Measurements from ENCODE around the gene ASB8. TPM values are rescaled to one million over a fixed set of nuclear protein-coding genes. Genes with fewer than 3 reads are reported as not detected.

Gene ASB8
- total and polyA plus RNA-seq, 9 of the 15 experiments (the other 6 are each of a cell fraction or from before 2014, with no cell fraction given), result 13.3 to 29.0 (median 19.6) TPM

DNA sequence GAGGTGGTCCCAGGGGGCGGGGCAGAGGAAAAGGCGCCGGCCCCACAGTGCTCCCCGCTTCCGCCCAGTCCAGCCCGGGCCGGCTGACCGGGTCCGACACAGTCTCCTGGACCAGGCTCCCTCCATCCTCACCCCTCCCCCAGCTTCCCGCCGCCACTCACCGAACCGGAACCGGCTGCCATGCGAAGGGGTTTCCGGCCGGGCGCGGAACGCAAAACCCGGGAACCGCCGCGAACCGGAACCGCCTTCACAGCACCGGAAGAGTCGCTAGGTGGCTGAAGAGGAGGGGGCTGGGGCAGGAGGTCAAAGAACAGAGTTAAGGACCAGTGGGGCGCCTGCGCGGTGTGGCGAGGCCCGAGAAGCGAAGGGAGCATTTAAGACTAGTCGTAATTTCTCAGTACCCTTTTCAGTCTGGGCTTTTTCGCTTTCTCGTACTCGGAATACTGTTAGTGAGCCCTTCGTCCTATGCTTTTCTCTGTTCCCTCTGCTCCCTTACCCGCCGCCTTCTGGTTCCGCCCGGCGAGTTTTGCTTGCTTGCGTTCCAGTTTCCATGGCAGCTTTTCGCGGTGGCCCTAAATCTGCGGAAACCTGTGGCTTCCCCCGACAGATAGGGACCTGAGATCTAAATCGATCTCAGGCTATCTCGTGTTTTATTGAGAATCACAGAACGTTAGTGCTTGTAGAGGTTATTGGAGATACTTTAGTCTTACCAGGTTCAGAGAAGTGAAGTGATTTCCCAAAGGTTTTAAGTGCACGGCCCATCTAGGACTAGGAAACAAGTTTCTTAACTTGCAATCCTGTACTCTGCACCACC, 51.2 kb downstream of the ASB8 start, which contains the start of gene SENP1 (continued):
- TF ChIP-seq BDP1 (IDR thresholded peaks at IDR 0.05; ENCODE audit: insufficient read depth, insufficient read length), result no peak
- TF ChIP-seq ATF1 (CRISPR knock-in tag; IDR thresholded peaks at IDR 0.05), result no peak
- peak; percentile 85 for TF ChIP-seq ATF1 (tag; IDR thresholded peaks at IDR 0.05)
- TF ChIP-seq, protein P1, sequence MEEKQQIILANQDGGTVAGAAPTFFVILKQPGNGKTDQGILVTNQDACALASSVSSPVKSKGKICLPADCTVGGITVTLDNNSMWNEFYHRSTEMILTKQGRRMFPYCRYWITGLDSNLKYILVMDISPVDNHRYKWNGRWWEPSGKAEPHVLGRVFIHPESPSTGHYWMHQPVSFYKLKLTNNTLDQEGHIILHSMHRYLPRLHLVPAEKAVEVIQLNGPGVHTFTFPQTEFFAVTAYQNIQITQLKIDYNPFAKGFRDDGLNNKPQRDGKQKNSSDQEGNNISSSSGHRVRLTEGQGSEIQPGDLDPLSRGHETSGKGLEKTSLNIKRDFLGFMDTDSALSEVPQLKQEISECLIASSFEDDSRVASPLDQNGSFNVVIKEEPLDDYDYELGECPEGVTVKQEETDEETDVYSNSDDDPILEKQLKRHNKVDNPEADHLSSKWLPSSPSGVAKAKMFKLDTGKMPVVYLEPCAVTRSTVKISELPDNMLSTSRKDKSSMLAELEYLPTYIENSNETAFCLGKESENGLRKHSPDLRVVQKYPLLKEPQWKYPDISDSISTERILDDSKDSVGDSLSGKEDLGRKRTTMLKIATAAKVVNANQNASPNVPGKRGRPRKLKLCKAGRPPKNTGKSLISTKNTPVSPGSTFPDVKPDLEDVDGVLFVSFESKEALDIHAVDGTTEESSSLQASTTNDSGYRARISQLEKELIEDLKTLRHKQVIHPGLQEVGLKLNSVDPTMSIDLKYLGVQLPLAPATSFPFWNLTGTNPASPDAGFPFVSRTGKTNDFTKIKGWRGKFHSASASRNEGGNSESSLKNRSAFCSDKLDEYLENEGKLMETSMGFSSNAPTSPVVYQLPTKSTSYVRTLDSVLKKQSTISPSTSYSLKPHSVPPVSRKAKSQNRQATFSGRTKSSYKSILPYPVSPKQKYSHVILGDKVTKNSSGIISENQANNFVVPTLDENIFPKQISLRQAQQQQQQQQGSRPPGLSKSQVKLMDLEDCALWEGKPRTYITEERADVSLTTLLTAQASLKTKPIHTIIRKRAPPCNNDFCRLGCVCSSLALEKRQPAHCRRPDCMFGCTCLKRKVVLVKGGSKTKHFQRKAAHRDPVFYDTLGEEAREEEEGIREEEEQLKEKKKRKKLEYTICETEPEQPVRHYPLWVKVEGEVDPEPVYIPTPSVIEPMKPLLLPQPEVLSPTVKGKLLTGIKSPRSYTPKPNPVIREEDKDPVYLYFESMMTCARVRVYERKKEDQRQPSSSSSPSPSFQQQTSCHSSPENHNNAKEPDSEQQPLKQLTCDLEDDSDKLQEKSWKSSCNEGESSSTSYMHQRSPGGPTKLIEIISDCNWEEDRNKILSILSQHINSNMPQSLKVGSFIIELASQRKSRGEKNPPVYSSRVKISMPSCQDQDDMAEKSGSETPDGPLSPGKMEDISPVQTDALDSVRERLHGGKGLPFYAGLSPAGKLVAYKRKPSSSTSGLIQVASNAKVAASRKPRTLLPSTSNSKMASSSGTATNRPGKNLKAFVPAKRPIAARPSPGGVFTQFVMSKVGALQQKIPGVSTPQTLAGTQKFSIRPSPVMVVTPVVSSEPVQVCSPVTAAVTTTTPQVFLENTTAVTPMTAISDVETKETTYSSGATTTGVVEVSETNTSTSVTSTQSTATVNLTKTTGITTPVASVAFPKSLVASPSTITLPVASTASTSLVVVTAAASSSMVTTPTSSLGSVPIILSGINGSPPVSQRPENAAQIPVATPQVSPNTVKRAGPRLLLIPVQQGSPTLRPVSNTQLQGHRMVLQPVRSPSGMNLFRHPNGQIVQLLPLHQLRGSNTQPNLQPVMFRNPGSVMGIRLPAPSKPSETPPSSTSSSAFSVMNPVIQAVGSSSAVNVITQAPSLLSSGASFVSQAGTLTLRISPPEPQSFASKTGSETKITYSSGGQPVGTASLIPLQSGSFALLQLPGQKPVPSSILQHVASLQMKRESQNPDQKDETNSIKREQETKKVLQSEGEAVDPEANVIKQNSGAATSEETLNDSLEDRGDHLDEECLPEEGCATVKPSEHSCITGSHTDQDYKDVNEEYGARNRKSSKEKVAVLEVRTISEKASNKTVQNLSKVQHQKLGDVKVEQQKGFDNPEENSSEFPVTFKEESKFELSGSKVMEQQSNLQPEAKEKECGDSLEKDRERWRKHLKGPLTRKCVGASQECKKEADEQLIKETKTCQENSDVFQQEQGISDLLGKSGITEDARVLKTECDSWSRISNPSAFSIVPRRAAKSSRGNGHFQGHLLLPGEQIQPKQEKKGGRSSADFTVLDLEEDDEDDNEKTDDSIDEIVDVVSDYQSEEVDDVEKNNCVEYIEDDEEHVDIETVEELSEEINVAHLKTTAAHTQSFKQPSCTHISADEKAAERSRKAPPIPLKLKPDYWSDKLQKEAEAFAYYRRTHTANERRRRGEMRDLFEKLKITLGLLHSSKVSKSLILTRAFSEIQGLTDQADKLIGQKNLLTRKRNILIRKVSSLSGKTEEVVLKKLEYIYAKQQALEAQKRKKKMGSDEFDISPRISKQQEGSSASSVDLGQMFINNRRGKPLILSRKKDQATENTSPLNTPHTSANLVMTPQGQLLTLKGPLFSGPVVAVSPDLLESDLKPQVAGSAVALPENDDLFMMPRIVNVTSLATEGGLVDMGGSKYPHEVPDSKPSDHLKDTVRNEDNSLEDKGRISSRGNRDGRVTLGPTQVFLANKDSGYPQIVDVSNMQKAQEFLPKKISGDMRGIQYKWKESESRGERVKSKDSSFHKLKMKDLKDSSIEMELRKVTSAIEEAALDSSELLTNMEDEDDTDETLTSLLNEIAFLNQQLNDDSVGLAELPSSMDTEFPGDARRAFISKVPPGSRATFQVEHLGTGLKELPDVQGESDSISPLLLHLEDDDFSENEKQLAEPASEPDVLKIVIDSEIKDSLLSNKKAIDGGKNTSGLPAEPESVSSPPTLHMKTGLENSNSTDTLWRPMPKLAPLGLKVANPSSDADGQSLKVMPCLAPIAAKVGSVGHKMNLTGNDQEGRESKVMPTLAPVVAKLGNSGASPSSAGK (IDR thresholded peaks at IDR 0.05), result no peak
- TF ChIP-seq, protein P2, sequence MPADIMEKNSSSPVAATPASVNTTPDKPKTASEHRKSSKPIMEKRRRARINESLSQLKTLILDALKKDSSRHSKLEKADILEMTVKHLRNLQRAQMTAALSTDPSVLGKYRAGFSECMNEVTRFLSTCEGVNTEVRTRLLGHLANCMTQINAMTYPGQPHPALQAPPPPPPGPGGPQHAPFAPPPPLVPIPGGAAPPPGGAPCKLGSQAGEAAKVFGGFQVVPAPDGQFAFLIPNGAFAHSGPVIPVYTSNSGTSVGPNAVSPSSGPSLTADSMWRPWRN (IDR thresholded peaks at IDR 0.05; ENCODE audit: low read depth), result no peak
- peak; percentile 99 for TF ChIP-seq C11orf30 (IDR thresholded peaks at IDR 0.05; ENCODE audit: low read depth)
- TF ChIP-seq SNRNP70 (optimal IDR thresholded peaks at IDR 0.05; ENCODE audit: low read depth, low read length), result no peak
- no peak for TF ChIP-seq HMG20A (CRISPR knock-in tag; conservative IDR thresholded peaks at IDR 0.05)
- TF ChIP-seq, protein P3, sequence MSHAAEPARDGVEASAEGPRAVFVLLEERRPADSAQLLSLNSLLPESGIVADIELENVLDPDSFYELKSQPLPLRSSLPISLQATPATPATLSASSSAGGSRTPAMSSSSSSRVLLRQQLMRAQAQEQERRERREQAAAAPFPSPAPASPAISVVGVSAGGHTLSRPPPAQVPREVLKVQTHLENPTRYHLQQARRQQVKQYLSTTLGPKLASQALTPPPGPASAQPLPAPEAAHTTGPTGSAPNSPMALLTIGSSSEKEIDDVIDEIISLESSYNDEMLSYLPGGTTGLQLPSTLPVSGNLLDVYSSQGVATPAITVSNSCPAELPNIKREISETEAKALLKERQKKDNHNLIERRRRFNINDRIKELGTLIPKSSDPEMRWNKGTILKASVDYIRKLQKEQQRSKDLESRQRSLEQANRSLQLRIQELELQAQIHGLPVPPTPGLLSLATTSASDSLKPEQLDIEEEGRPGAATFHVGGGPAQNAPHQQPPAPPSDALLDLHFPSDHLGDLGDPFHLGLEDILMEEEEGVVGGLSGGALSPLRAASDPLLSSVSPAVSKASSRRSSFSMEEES (CRISPR knock-in tag; IDR thresholded peaks at IDR 0.05), result no peak
- TF ChIP-seq ZFP1 (CRISPR knock-in tag; IDR thresholded peaks at IDR 0.05), result no peak
- TF ChIP-seq THRAP3 (IDR thresholded peaks at IDR 0.05; ENCODE audit: borderline replicate concordance), result no peak
- no peak for TF ChIP-seq ZNF561 (CRISPR knock-in tag; conservative IDR thresholded peaks at IDR 0.05)
- peak; percentile 91 for TF ChIP-seq NR2C2 (CRISPR knock-in tag; IDR thresholded peaks at IDR 0.05)
- TF ChIP-seq NR2C2 (tag; IDR thresholded peaks at IDR 0.05), result peak; percentile 99
